Muscle of leg (tissue), 11 donors: ENCODE data around the gene KCNH1. TPM values are rescaled to one million over a fixed set of nuclear protein-coding genes. Genes with fewer than 3 reads are reported as not detected.
A peak's percentile ranks its signal among the peaks of the same experiment; 100 is the strongest.

Experiments
- DNase-seq: peaks from one replicate; pipeline ENCODE4 v3.0.0; 2013
- H3K27ac ChIP-seq: one replicate; pipeline ENCODE4 v1.5.1; 2013; ENCODE audit warnings: mild to moderate bottlenecking, low read length, control low read depth
- H3K27me3 ChIP-seq: one replicate; pipeline ENCODE4 v1.6.1; 2013; ENCODE audit warnings: low read length; ENCODE audit not compliant: control insufficient read depth, insufficient read depth
- H3K36me3 ChIP-seq: one replicate; pipeline ENCODE4 v1.6.1; 2013; ENCODE audit warnings: low read length; ENCODE audit not compliant: control insufficient read depth, insufficient read depth
- H3K4me1 ChIP-seq: one replicate; pipeline ENCODE4 v1.6.1; 2013; ENCODE audit warnings: low read length; ENCODE audit not compliant: control insufficient read depth, insufficient read depth
- H3K4me3 ChIP-seq: one replicate; pipeline ENCODE4 v1.5.1; 2013; ENCODE audit warnings: low read length, control low read depth
- H3K9me3 ChIP-seq: replicated peaks from 2 replicates; pipeline ENCODE4 v1.6.1; 2013; ENCODE audit warnings: low read depth, low read length; ENCODE audit not compliant: control insufficient read depth
- WGBS: methylation state at CpG from one replicate; pipeline ENCODE4 v1.1.5; 2013; ENCODE audit warnings: missing lambda C conversion rate; ENCODE audit not compliant: insufficient coverage; 5-methylcytosine and 5-hydroxymethylcytosine counted together
- polyA plus RNA-seq, 8 donors: library from polyadenylated mRNA; unstranded; fragments of 120-200 nt; gene quantifications; one replicate each; pipeline versions ENCODE4 v1.2.1 to v1.2.3, GENCODE V29; 2013; ENCODE audit warnings: inconsistent platforms in 1 of 8, low replicate concordance in 1 of 8; ENCODE audit not compliant: insufficient read length in 8 of 8, insufficient read depth in 1 of 8
- total RNA-seq: library from RNA; stranded (reverse); fragments of 120-200 nt; gene quantifications from one replicate; pipeline ENCODE4 v1.2.4, GENCODE V29; 2013

The KCNH1 gene
- total and polyA plus RNA-seq, 9 donors: 0.19 to 0.51 (median 0.28) TPM

- no peaks in the 10 kb centered on the region for H3K9me3 ChIP-seq
- no peaks in the 10 kb centered on the region for H3K4me1 ChIP-seq
- H3K36me3 ChIP-seq: no peaks in the 10 kb centered on the region
- H3K4me3 ChIP-seq: no peak overlapping the region
- no peaks in the 10 kb centered on the region for H3K27me3 ChIP-seq
- WGBS: no CpG with 5 or more reads among the region's 2 CpGs
- no peak for DNase-seq
- H3K27ac ChIP-seq: no peak overlapping the region
Observed at GRCh38 chr1:210773450-210773849, 360.5 kb downstream of the KCNH1 start.

GRCh38 chr1:210771131-210771530 lies 362.8 kb downstream of the KCNH1 start:
- Histone ChIP-seq H3K27me3 (no peaks in the 10 kb centered on the region), H3K4me1 (no peaks in the 10 kb centered on the region), H3K4me3 (no peak overlapping the region), H3K36me3 (no peaks in the 10 kb centered on the region), H3K27ac (no peak overlapping the region), H3K9me3 (no peaks in the 10 kb centered on the region)
- peak; percentile 6 for DNase-seq
- WGBS: 83% methylated on average over 3 of the region's 5 CpGs

- WGBS: 81% methylated on average over 5 of the region's 9 CpGs
Observed at GRCh38 chr1:210770396-210770984, 363.5 kb downstream of the KCNH1 start.

GRCh38 chr1:210769473-210769872 lies 364.5 kb downstream of the KCNH1 start:
- Histone ChIP-seq H3K4me1 (no peaks in the 10 kb centered on the region), H3K4me3 (no peak overlapping the region), H3K27ac (no peak overlapping the region), H3K9me3 (no peaks in the 10 kb centered on the region), H3K27me3 (no peaks in the 10 kb centered on the region), H3K36me3 (no peaks in the 10 kb centered on the region)
- no peak for DNase-seq
- 72% methylated on average over 2 of the region's 4 CpGs for WGBS

More at GRCh38 chr1:210770396-210770984, 363.5 kb downstream of the KCNH1 start:
- no peaks in the 10 kb centered on the region for H3K27me3 ChIP-seq
- H3K36me3 ChIP-seq: no peaks in the 10 kb centered on the region
- DNase-seq: no peak
- no peaks in the 10 kb centered on the region for H3K4me1 ChIP-seq
- no peak overlapping the region for H3K4me3 ChIP-seq
- H3K9me3 ChIP-seq: no peaks in the 10 kb centered on the region
- H3K27ac ChIP-seq: no peak overlapping the region

GRCh38 chr1:210764536-210764935 lies 369.4 kb downstream of the KCNH1 start:
- H3K4me3 ChIP-seq: no peak overlapping the region
- H3K27ac ChIP-seq: no peak overlapping the region
- H3K27me3 ChIP-seq: no peaks in the 10 kb centered on the region
- H3K36me3 ChIP-seq: no peaks in the 10 kb centered on the region
- H3K4me1 ChIP-seq: no peaks in the 10 kb centered on the region
- no peak for DNase-seq
- peaks cover 6% of the 10 kb centered on the region for H3K9me3 ChIP-seq
- no CpG with 5 or more reads among the region's 2 CpGs for WGBS

- WGBS: no CpG with 5 or more reads among the region's 4 CpGs
- Histone ChIP-seq H3K9me3 (peaks cover 6% of the 10 kb centered on the region), H3K4me3 (no peak overlapping the region), H3K27me3 (no peaks in the 10 kb centered on the region), H3K36me3 (no peaks in the 10 kb centered on the region), H3K27ac (no peak overlapping the region), H3K4me1 (no peaks in the 10 kb centered on the region)
- DNase-seq: peak; percentile 42
Observed at GRCh38 chr1:210758761-210759160, 375.2 kb downstream of the KCNH1 start.

- H3K36me3 ChIP-seq: no peaks in the 10 kb centered on the region
- no CpG with 5 or more reads among the region's 1 CpG for WGBS
- no peak for DNase-seq
- H3K4me3 ChIP-seq: no peak overlapping the region
- no peaks in the 10 kb centered on the region for H3K4me1 ChIP-seq
- H3K9me3 ChIP-seq: peaks cover 6% of the 10 kb centered on the region
- H3K27ac ChIP-seq: no peak overlapping the region
- no peaks in the 10 kb centered on the region for H3K27me3 ChIP-seq
Observed at GRCh38 chr1:210758261-210758660, 375.7 kb downstream of the KCNH1 start.

GRCh38 chr1:210757677-210758076 lies 376.3 kb downstream of the KCNH1 start:
- H3K4me1 ChIP-seq: no peaks in the 10 kb centered on the region
- H3K9me3 ChIP-seq: peaks cover 6% of the 10 kb centered on the region
- no peak overlapping the region for H3K4me3 ChIP-seq
- no peaks in the 10 kb centered on the region for H3K27me3 ChIP-seq
- H3K36me3 ChIP-seq: no peaks in the 10 kb centered on the region
- DNase-seq: no peak
- 100% methylated on average over 1 of the region's 1 CpG for WGBS
- no peak overlapping the region for H3K27ac ChIP-seq

GRCh38 chr1:210755991-210756659 lies 377.8 kb downstream of the KCNH1 start:
- no peaks in the 10 kb centered on the region for H3K4me1 ChIP-seq
- H3K9me3 ChIP-seq: peaks cover 6% of the 10 kb centered on the region
- no peak for DNase-seq
- WGBS: no CpG with 5 or more reads among the region's 4 CpGs
- no peak overlapping the region for H3K4me3 ChIP-seq
- no peak overlapping the region for H3K27ac ChIP-seq
- no peaks in the 10 kb centered on the region for H3K27me3 ChIP-seq
- H3K36me3 ChIP-seq: no peaks in the 10 kb centered on the region

- no peak overlapping the region for H3K27ac ChIP-seq
- no peaks in the 10 kb centered on the region for H3K4me1 ChIP-seq
- H3K9me3 ChIP-seq: peaks cover 4% of the 10 kb centered on the region
- H3K36me3 ChIP-seq: no peaks in the 10 kb centered on the region
- no peaks in the 10 kb centered on the region for H3K27me3 ChIP-seq
- no peak overlapping the region for H3K4me3 ChIP-seq
- DNase-seq: peak; percentile 40
- 28% methylated on average over 7 of the region's 8 CpGs for WGBS
Observed at GRCh38 chr1:210754878-210755665, 378.9 kb downstream of the KCNH1 start.
